ENCODE results near the gene SLC6A11.

- TF ChIP-seq CTCF (IDR thresholded peaks at IDR 0.05) (no peak), POLR2A (IDR thresholded peaks at IDR 0.05) (no peak)
These were observed 23.8 kb upstream of the SLC6A11 start for GRCh38 chr3:10792208-10792607.

Measured in esophagus squamous epithelium (tissue), 4 donors.